ENCODE measurements around the gene FAM3B. TPM values are rescaled to one million over a fixed set of nuclear protein-coding genes. Genes with fewer than 3 reads are reported as not detected.

Gene FAM3B
- total RNA-seq, 4 donors from 2014 or later = 49.5 to 323 (median 159) TPM

DNA sequence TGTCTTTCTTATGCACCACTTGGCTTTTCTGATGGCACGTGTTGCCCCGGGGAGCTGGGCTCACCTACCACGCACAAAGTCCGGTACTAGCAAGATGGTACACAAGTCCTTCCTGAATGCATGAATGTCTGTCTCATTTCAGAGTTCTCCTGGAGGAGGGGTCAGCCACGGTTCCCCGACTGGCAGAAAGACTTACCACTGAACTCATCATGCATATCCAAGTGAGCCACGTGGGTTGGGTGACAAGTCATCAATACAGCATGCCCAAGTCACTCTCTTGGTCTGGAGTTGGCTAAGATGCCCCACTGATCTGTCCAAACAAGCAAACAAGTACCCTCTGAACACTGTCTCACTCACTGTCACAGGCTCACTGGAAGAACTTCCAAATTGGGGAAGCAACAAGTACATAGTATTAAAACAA, 80.9 kb downstream of the FAM3B start:
- Histone ChIP-seq H3K4me3 (no peak overlapping the region), H3K36me3 (peaks cover 0 to 29% (median 0%) of the 10 kb centered on the region in 3 donors), H3K27me3 (no peaks in the 10 kb centered on the region), H3K27ac (no peak overlapping the region), H3K9me3 (no peaks in the 10 kb centered on the region), H3K4me1 (peaks cover 0 to 6% (median 0%) of the 10 kb centered on the region in 4 donors)
- TF ChIP-seq POLR2A (IDR thresholded peaks at IDR 0.05) = no peak
- TF ChIP-seq, protein P1, sequence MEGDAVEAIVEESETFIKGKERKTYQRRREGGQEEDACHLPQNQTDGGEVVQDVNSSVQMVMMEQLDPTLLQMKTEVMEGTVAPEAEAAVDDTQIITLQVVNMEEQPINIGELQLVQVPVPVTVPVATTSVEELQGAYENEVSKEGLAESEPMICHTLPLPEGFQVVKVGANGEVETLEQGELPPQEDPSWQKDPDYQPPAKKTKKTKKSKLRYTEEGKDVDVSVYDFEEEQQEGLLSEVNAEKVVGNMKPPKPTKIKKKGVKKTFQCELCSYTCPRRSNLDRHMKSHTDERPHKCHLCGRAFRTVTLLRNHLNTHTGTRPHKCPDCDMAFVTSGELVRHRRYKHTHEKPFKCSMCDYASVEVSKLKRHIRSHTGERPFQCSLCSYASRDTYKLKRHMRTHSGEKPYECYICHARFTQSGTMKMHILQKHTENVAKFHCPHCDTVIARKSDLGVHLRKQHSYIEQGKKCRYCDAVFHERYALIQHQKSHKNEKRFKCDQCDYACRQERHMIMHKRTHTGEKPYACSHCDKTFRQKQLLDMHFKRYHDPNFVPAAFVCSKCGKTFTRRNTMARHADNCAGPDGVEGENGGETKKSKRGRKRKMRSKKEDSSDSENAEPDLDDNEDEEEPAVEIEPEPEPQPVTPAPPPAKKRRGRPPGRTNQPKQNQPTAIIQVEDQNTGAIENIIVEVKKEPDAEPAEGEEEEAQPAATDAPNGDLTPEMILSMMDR (IDR thresholded peaks at IDR 0.05) = no peak
- no peak for DNase-seq

- Histone ChIP-seq H3K9me3 (no peaks in the 10 kb centered on the region), H3K36me3 (peaks cover 0 to 29% (median 0%) of the 10 kb centered on the region in 3 donors), H3K27me3 (no peaks in the 10 kb centered on the region), H3K27ac (no peak overlapping the region), H3K4me1 (peaks cover 0 to 6% (median 0%) of the 10 kb centered on the region in 4 donors), H3K4me3 (no peak overlapping the region)
- DNase-seq = no peak
- TF ChIP-seq, protein P1 (IDR thresholded peaks at IDR 0.05) = no peak
- TF ChIP-seq POLR2A (IDR thresholded peaks at IDR 0.05) = no peak
Measured at GRCh38 chr21:41398251-41398650, 81.7 kb downstream of the FAM3B start.

- Histone ChIP-seq H3K4me3 (no peak overlapping the region), H3K36me3 (peaks cover 0 to 29% (median 0%) of the 10 kb centered on the region in 3 donors), H3K27me3 (no peaks in the 10 kb centered on the region), H3K27ac (no peak overlapping the region), H3K9me3 (no peaks in the 10 kb centered on the region), H3K4me1 (peaks cover 0 to 6% (median 0%) of the 10 kb centered on the region in 4 donors)
- no peak for DNase-seq
- no peak for TF ChIP-seq POLR2A (IDR thresholded peaks at IDR 0.05)
- TF ChIP-seq, protein P1 (IDR thresholded peaks at IDR 0.05) = no peak
Measured at GRCh38 chr21:41398831-41399230, 82.2 kb downstream of the FAM3B start.

- TF ChIP-seq POLR2A (IDR thresholded peaks at IDR 0.05) = no peak
- TF ChIP-seq, protein P1 (IDR thresholded peaks at IDR 0.05) = no peak
- no peak for DNase-seq
- Histone ChIP-seq H3K4me1 (peaks cover 0 to 6% (median 0%) of the 10 kb centered on the region in 4 donors), H3K27ac (no peak overlapping the region), H3K36me3 (peaks cover 0 to 29% (median 0%) of the 10 kb centered on the region in 3 donors), H3K4me3 (no peak overlapping the region), H3K27me3 (no peaks in the 10 kb centered on the region), H3K9me3 (no peaks in the 10 kb centered on the region)
Measured at GRCh38 chr21:41399246-41399800, 82.7 kb downstream of the FAM3B start.

- Histone ChIP-seq H3K4me1 (peaks cover 0 to under 1% (median 0%) of the 10 kb centered on the region in 4 donors), H3K4me3 (no peak overlapping the region), H3K9me3 (no peaks in the 10 kb centered on the region), H3K27me3 (no peaks in the 10 kb centered on the region), H3K27ac (no peak overlapping the region), H3K36me3 (peaks cover 0 to 32% (median 0%) of the 10 kb centered on the region in 3 donors)
- DNase-seq = no peak
- TF ChIP-seq, protein P1 (IDR thresholded peaks at IDR 0.05) = no peak
- no peak for TF ChIP-seq POLR2A (IDR thresholded peaks at IDR 0.05)
Measured at GRCh38 chr21:41402231-41402630, 85.6 kb downstream of the FAM3B start.

Data from Peyer's patch (tissue), 4 donors.